ENCODE measurements around the gene GRPR.

Gene GRPR

GRCh38 chrX:16077811-16078210 lies 45.6 kb upstream of the GRPR start:
- no peak overlapping the region for H3K27ac ChIP-seq (ENCODE audit: low read length)
- no peak for ATAC-seq (ENCODE audit: insufficient read depth, low read depth)
- TF ChIP-seq CTCF (IDR thresholded peaks at IDR 0.05; ENCODE audit: borderline replicate concordance, extremely low read depth, low read length, poor library complexity, severe bottlenecking) = no peak
- no peak for TF ChIP-seq EZH2 (IDR thresholded peaks at IDR 0.05; ENCODE audit: borderline replicate concordance, low read depth, low read length, severe bottlenecking)

GRCh38 chrX:16081357-16081756 lies 42.0 kb upstream of the GRPR start:
- Histone ChIP-seq H2AFZ (ENCODE audit: low read depth, low read length) (no peak overlapping the region), H3K9me3 (ENCODE audit: insufficient read depth, low read length, severe bottlenecking) (no peaks in the 10 kb centered on the region), H3K27ac (ENCODE audit: low read length) (no peak overlapping the region), H4K20me1 (ENCODE audit: insufficient read depth, low read length) (no peaks in the 10 kb centered on the region), H3K27me3 (ENCODE audit: insufficient read depth, low read length, poor library complexity) (no peaks in the 10 kb centered on the region), H3K9ac (ENCODE audit: low read depth, low read length) (no peak overlapping the region), H3K36me3 (ENCODE audit: insufficient read depth, low read length) (no peaks in the 10 kb centered on the region), H3K4me2 (ENCODE audit: insufficient read depth, low read length) (no peak overlapping the region), H3K79me2 (ENCODE audit: insufficient read depth, low read length) (no peaks in the 10 kb centered on the region), H3K4me3 (ENCODE audit: low read depth in 1 of 2, low read length in 2 of 2) (no peak overlapping the region), H3K4me1 (ENCODE audit: insufficient read depth, low read length) (no peaks in the 10 kb centered on the region)
- DNase-seq (no peak), ATAC-seq (ENCODE audit: insufficient read depth, low read depth) (no peak)
- TF ChIP-seq EZH2 (IDR thresholded peaks at IDR 0.05; ENCODE audit: borderline replicate concordance, low read depth, low read length, severe bottlenecking) = no peak
- TF ChIP-seq CTCF (IDR thresholded peaks at IDR 0.05; ENCODE audit: borderline replicate concordance, extremely low read depth, low read length, poor library complexity, severe bottlenecking) = no peak

More at GRCh38 chrX:16077811-16078210, 45.6 kb upstream of the GRPR start:
- no peak overlapping the region for H3K4me3 ChIP-seq (ENCODE audit: low read depth in 1 of 2, low read length in 2 of 2)
- no peak overlapping the region for H3K4me2 ChIP-seq (ENCODE audit: insufficient read depth, low read length)
- no peaks in the 10 kb centered on the region for H3K36me3 ChIP-seq (ENCODE audit: insufficient read depth, low read length)
- H2AFZ ChIP-seq (ENCODE audit: low read depth, low read length) = no peak overlapping the region
- no peaks in the 10 kb centered on the region for H3K27me3 ChIP-seq (ENCODE audit: insufficient read depth, low read length, poor library complexity)
- H4K20me1 ChIP-seq (ENCODE audit: insufficient read depth, low read length) = no peaks in the 10 kb centered on the region
- no peaks in the 10 kb centered on the region for H3K9me3 ChIP-seq (ENCODE audit: insufficient read depth, low read length, severe bottlenecking)
- no peak for DNase-seq
- no peaks in the 10 kb centered on the region for H3K79me2 ChIP-seq (ENCODE audit: insufficient read depth, low read length)
- no peak overlapping the region for H3K9ac ChIP-seq (ENCODE audit: low read depth, low read length)
- H3K4me1 ChIP-seq (ENCODE audit: insufficient read depth, low read length) = no peaks in the 10 kb centered on the region

- H3K4me3 ChIP-seq (ENCODE audit: low read depth in 1 of 2, low read length in 2 of 2) = no peak overlapping the region
- no peak overlapping the region for H3K9ac ChIP-seq (ENCODE audit: low read depth, low read length)
- no peak overlapping the region for H3K4me2 ChIP-seq (ENCODE audit: insufficient read depth, low read length)
- ATAC-seq (ENCODE audit: insufficient read depth, low read depth) (no peak), DNase-seq (no peak)
- TF ChIP-seq CTCF (IDR thresholded peaks at IDR 0.05; ENCODE audit: borderline replicate concordance, extremely low read depth, low read length, poor library complexity, severe bottlenecking) = no peak
- TF ChIP-seq EZH2 (IDR thresholded peaks at IDR 0.05; ENCODE audit: borderline replicate concordance, low read depth, low read length, severe bottlenecking) = no peak
- no peaks in the 10 kb centered on the region for H3K36me3 ChIP-seq (ENCODE audit: insufficient read depth, low read length)
- H3K4me1 ChIP-seq (ENCODE audit: insufficient read depth, low read length) = no peaks in the 10 kb centered on the region
- H4K20me1 ChIP-seq (ENCODE audit: insufficient read depth, low read length) = no peaks in the 10 kb centered on the region
- H2AFZ ChIP-seq (ENCODE audit: low read depth, low read length) = no peak overlapping the region
- no peaks in the 10 kb centered on the region for H3K27me3 ChIP-seq (ENCODE audit: insufficient read depth, low read length, poor library complexity)
- H3K79me2 ChIP-seq (ENCODE audit: insufficient read depth, low read length) = no peaks in the 10 kb centered on the region
- H3K9me3 ChIP-seq (ENCODE audit: insufficient read depth, low read length, severe bottlenecking) = no peaks in the 10 kb centered on the region
- no peak overlapping the region for H3K27ac ChIP-seq (ENCODE audit: low read length)
Observed at GRCh38 chrX:16082470-16083085, 40.8 kb upstream of the GRPR start.
